ENCODE measurements around the gene STX18. TPM values are rescaled to one million over a fixed set of nuclear protein-coding genes. Genes with fewer than 3 reads are reported as not detected.

The STX18 gene
- total and polyA plus RNA-seq, 4 donors = 10.2 to 17.1 (median 12.4) TPM

- Histone ChIP-seq H3K9me3 (ENCODE audit: control insufficient read depth in 4 of 4, low read length in 3 of 4) (no peaks in the 10 kb centered on the region), H3K4me1 (ENCODE audit: control insufficient read depth in 4 of 4, insufficient read depth in 4 of 4, low read length in 3 of 4) (peaks cover 4 to 20% (median 15%) of the 10 kb centered on the region in 4 donors), H3K27ac (ENCODE audit: low read depth in 1 of 2, low read length in 2 of 2) (no peak overlapping the region), H3K9ac (ENCODE audit: low read depth in 1 of 2, low read length in 2 of 2) (no peak overlapping the region), H3K4me3 (ENCODE audit: low read depth in 1 of 3, low read length in 3 of 3) (no peak overlapping the region), H3K27me3 (ENCODE audit: control insufficient read depth in 4 of 4, insufficient read depth in 4 of 4, low read length in 3 of 4) (no peaks in the 10 kb centered on the region), H3K36me3 (ENCODE audit: control insufficient read depth in 4 of 4, insufficient read depth in 3 of 4, low read depth in 1 of 4, low read length in 3 of 4) (peaks cover 2 to 25% (median 11%) of the 10 kb centered on the region in 4 donors)
- DNase-seq (ENCODE audit: low spot score) = no peak
- 65% methylated on average over 3 of the region's 3 CpGs for WGBS
- TF ChIP-seq REST (IDR thresholded peaks at IDR 0.05) = no peak
- no peak for TF ChIP-seq NR2F2 (IDR thresholded peaks at IDR 0.05)
- TF ChIP-seq ATF3 (IDR thresholded peaks at IDR 0.05) = no peak
- TF ChIP-seq EGR1 (IDR thresholded peaks at IDR 0.05; ENCODE audit: low read depth in 2 of 2) = no peak
- no peak for TF ChIP-seq FOXA2 (IDR thresholded peaks at IDR 0.05)
- no peak for TF ChIP-seq HNF4G (IDR thresholded peaks at IDR 0.05)
- TF ChIP-seq CTCF (IDR thresholded peaks at IDR 0.05; ENCODE audit: low read depth, low read length, missing input control) = no peak
- no peak for TF ChIP-seq JUND (IDR thresholded peaks at IDR 0.05)
- TF ChIP-seq FOXA1 (IDR thresholded peaks at IDR 0.05) = no peak
- no peak for TF ChIP-seq MAX (IDR thresholded peaks at IDR 0.05)
- no peak for TF ChIP-seq RXRA (IDR thresholded peaks at IDR 0.05)
- TF ChIP-seq HNF4A (conservative IDR thresholded peaks at IDR 0.05) = no peak
- TF ChIP-seq YY1 (IDR thresholded peaks at IDR 0.05) = no peak
- TF ChIP-seq TAF1 (conservative IDR thresholded peaks at IDR 0.05) = no peak
- no peak for TF ChIP-seq GABPA (IDR thresholded peaks at IDR 0.05 in 1 of 2, conservative IDR thresholded peaks at IDR 0.05 in 1 of 2)
- TF ChIP-seq ZBTB33 (IDR thresholded peaks at IDR 0.05) = no peak
- TF ChIP-seq SP1 (IDR thresholded peaks at IDR 0.05) = no peak
- no peak for TF ChIP-seq RAD21 (IDR thresholded peaks at IDR 0.05)
Measured at GRCh38 chr4:4462970-4463369, 78.9 kb downstream of the STX18 start.

Measured in liver (tissue), 9 donors.